Measurements from ENCODE around the gene USP1. TPM values are rescaled to one million over a fixed set of nuclear protein-coding genes. Genes with fewer than 3 reads are reported as not detected.

USP1 gene, protein sequence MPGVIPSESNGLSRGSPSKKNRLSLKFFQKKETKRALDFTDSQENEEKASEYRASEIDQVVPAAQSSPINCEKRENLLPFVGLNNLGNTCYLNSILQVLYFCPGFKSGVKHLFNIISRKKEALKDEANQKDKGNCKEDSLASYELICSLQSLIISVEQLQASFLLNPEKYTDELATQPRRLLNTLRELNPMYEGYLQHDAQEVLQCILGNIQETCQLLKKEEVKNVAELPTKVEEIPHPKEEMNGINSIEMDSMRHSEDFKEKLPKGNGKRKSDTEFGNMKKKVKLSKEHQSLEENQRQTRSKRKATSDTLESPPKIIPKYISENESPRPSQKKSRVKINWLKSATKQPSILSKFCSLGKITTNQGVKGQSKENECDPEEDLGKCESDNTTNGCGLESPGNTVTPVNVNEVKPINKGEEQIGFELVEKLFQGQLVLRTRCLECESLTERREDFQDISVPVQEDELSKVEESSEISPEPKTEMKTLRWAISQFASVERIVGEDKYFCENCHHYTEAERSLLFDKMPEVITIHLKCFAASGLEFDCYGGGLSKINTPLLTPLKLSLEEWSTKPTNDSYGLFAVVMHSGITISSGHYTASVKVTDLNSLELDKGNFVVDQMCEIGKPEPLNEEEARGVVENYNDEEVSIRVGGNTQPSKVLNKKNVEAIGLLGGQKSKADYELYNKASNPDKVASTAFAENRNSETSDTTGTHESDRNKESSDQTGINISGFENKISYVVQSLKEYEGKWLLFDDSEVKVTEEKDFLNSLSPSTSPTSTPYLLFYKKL
- total RNA-seq (2014; rRNA removed; shearing (Covaris generic)), result 100 and 106 TPM in 2 replicates

DNA sequence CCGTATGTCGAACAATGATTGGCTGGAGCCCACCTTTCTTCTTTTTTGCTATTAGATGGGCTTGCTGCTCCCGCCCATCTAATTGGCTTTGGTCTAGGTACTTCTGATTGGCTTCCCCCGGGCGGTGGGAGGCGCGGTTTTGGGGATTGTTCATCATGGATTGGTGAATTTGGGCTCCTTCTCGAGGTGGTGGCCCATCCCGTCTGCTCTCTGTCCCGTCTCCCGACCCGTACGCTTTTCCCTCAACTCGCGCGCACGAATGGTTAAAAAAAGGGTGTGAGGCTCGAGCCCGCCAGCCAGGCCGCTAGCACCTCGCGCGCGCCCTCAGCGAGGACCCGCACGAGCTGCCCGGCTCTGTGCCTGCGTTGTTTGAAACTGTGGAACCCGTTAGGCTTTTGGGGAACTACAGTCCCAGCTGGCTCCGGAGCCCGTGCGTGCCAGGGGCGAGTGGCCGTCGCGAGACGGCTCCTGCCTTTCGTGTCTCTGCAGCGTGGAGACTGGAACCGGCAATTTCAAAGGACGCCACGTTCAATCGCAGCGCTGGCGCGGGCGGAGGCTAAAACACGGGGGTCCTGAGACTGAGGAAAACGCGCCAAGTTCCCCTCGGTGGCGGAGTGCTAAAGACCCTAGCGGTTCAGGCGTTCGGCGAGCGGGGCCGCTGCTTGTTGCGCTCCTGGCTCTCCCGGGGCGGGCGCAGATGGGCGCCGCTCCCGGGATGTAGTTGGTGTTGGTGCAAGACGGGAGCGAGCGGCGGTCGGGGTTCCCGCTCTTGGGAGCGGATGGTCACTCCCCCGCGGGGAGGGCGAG lies at the start of gene USP1:
USP1 (plus strand) TSS at position 584 of the 807 bp plus-strand sequence. CDS start 2,819 bp downstream, outside the sequence.
- peak; percentile 99 to 100 for DNase-seq (ENCODE audit: low read depth in 1 of 2, low spot score in 2 of 2)

DNA sequence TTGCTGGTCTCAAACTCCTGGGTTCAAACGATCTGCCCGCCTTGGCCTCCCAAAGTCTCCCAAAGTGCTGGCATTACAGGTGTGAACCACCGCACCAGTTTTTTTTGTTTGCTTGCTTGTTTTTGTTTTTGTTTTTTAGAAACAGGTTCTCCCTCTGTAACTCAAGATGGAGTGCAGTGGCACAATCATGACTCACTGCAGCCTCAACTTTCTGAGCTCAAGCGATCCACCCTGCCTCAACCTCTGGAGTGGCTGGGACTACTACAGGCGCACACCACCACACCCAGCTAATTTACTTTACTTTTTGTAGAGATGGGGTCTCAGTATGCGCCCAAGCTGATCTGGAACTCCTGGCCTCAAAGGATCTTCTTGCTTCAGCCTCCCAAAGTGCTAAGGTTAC lies 47.3 kb upstream of the USP1 start:
- Histone ChIP-seq H3K36me3 (no peaks in the 10 kb centered on the region), H3K4me3 (no peak overlapping the region), H3K9me3 (replicated peaks) (no peaks in the 10 kb centered on the region), H3K27ac (no peak overlapping the region), H3K27me3 (replicated peaks) (no peaks in the 10 kb centered on the region), H3K4me1 (replicated peaks) (peaks cover 30% of the 10 kb centered on the region)
- no peak for DNase-seq (ENCODE audit: low read depth in 1 of 2, low spot score in 2 of 2)

More for the DNA sequence above, at the start of gene USP1:
- H3K4me1 ChIP-seq (replicated peaks), result peaks cover 27% of the 10 kb centered on the region
- H3K27me3 ChIP-seq (replicated peaks), result no peaks in the 10 kb centered on the region
- H3K9me3 ChIP-seq (replicated peaks), result no peaks in the 10 kb centered on the region
- peak within 1 kb of the TSS; percentile 98 for H3K27ac ChIP-seq
- H3K36me3 ChIP-seq, result peaks cover 27% of the 10 kb centered on the region
- peak within 1 kb of the TSS; percentile 66 for H3K4me3 ChIP-seq

DNA sequence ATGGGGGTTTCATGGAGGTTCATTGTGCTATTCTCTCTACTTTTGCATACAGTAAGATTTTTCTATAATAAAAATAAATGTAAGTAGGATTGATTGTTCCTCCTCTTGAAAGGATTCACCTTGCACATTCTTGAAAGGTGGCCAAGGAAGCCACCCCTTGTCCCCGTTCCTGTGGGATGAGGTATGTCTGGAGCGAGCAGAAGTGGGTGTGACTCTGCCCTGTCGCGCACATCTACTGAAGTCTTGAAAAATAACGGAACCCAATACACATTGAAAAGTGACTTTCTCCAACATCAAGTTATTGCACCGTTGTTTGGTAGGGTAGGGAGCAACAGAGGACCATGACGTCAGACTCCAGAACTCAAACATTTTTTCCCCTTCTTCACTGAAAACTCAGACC lies 46.8 kb upstream of the USP1 start:
- no peak for DNase-seq (ENCODE audit: low read depth in 1 of 2, low spot score in 2 of 2)
- Histone ChIP-seq H3K4me1 (replicated peaks) (peaks cover 25% of the 10 kb centered on the region), H3K36me3 (no peaks in the 10 kb centered on the region), H3K9me3 (replicated peaks) (no peaks in the 10 kb centered on the region), H3K27ac (peak overlapping the region; percentile 33), H3K4me3 (no peak overlapping the region), H3K27me3 (replicated peaks) (no peaks in the 10 kb centered on the region)

DNA sequence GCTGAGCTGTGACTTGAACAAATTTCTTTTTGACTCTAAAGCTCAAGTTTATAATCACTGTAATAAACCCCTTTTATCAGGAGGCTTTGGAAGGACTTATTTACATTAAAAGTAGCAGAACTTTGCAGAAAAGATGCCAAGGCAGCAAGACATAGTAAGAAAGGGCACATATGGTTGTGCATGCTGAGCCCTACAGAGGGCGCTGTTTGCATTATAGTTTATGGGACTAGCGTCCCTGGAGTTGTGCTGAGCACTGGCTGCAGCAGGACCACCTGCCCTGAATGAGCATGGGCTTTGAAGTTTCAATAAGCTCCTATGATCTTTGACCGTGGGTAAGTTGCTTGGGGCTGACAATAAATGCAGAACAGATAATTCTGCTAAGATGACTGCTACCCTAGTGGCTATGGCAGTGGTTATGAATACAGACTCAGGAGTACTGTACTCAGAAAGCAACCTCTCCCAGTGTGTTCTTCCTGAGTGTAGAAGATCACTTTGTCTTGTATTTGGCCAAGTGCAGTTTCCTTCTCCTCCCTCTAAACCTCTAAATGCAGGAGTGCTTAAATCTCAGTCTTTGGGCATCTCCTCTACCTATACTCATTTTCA lies 45.4 kb upstream of the USP1 start:
- Histone ChIP-seq H3K4me3 (no peak overlapping the region), H3K36me3 (no peaks in the 10 kb centered on the region), H3K27ac (no peak overlapping the region), H3K4me1 (replicated peaks) (peaks cover 18% of the 10 kb centered on the region), H3K27me3 (replicated peaks) (no peaks in the 10 kb centered on the region), H3K9me3 (replicated peaks) (no peaks in the 10 kb centered on the region)
- DNase-seq (ENCODE audit: low read depth in 1 of 2, low spot score in 2 of 2), result peak in 1 of 2 experiments; percentile 37

DNA sequence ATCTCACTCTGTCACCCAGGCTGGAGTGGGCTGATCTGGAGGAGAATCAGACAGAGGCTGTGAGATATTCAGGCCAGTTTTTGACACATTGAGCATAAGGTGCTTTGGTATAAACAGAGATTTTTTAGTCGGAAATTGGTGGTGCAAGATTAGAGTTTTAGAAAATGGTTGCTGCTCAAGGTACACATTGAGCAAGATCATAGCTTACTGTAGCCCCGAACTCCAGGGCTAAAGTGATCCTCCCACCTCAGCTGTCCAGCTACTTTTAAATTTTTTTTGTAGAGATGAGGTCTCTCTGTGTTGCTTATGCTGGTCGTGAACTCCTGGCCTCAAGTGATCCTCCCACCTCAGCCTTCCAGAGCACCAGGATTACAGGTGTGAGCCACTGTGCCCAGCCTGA lies 43.9 kb upstream of the USP1 start:
- no peak for DNase-seq (ENCODE audit: low read depth in 1 of 2, low spot score in 2 of 2)
- Histone ChIP-seq H3K4me3 (no peak overlapping the region), H3K9me3 (replicated peaks) (no peaks in the 10 kb centered on the region), H3K27ac (no peak overlapping the region), H3K27me3 (replicated peaks) (no peaks in the 10 kb centered on the region), H3K4me1 (replicated peaks) (peaks cover 15% of the 10 kb centered on the region), H3K36me3 (no peaks in the 10 kb centered on the region)

DNA sequence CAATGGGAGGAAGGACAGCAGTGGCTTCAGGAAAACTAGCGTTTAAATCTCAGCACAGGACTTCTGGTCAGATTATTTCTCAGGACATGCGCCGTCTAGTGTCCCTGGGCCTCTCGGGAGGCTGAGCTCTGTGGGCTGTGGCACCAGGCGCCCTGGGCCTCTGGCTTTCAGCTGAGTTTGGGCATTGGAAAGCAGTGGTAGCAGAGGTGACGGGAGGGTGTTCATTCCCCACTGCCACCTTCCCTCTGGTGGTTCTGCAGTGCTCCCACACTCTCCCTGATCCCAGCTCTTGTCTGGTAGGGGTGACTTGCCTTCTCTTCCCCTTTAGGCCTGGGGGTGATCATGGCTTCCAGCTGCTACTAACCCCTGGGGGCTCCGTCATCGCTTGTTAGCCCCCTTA lies 42.2 kb upstream of the USP1 start:
- Histone ChIP-seq H3K27ac (no peak overlapping the region), H3K27me3 (replicated peaks) (no peaks in the 10 kb centered on the region), H3K9me3 (replicated peaks) (no peaks in the 10 kb centered on the region), H3K4me3 (no peak overlapping the region), H3K36me3 (no peaks in the 10 kb centered on the region), H3K4me1 (replicated peaks) (peaks cover 23% of the 10 kb centered on the region)
- DNase-seq (ENCODE audit: low read depth in 1 of 2, low spot score in 2 of 2), result no peak

DNA sequence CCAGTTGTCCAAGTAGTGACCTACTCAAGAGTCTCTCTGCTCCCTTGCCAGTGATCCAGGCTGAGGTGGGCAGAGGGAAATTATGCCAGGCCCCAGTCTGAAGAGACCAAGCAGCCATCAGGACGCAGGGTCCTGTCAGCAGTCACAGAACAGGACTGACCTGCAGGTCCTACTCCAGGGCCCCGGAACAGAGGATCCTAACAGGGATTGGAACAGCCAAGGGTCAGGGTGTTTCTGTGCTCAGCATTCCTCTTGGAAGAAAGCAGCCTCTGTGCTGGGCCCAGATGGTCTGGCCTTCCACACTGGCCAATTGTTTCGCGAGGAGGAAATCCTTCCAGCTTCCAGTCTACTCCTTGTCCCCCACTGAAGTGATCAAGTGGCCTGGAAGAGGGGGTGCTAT lies 41.6 kb upstream of the USP1 start:
- H3K4me1 ChIP-seq (replicated peaks), result peaks cover 20% of the 10 kb centered on the region
- H3K36me3 ChIP-seq, result no peaks in the 10 kb centered on the region
- H3K4me3 ChIP-seq, result no peak overlapping the region
- H3K9me3 ChIP-seq (replicated peaks), result no peaks in the 10 kb centered on the region
- H3K27ac ChIP-seq, result no peak overlapping the region
- DNase-seq (ENCODE audit: low read depth in 1 of 2, low spot score in 2 of 2), result no peak
- no peaks in the 10 kb centered on the region for H3K27me3 ChIP-seq (replicated peaks)

DNA sequence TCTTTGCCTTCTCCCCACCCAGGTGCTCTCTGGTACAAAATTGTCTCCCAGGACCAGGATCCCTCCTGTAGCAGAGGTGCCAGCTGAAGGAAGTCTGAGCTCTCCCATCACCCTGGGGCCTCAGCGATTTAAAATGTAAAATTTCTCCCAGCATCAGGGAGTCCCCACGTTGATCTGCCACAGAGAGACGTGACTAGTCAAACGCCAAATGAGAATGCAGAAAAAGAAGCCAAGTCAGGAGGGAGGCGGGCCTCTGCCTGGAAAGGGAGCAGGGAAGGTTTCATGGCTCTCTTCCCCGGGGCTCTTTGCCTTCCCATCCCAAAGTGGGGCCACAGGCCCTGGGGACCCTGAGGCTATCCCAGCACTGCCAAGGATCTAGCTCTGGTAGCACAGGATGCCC lies 40.0 kb upstream of the USP1 start:
- no peaks in the 10 kb centered on the region for H3K36me3 ChIP-seq
- no peak for DNase-seq (ENCODE audit: low read depth in 1 of 2, low spot score in 2 of 2)
- peaks cover 8% of the 10 kb centered on the region for H3K4me1 ChIP-seq (replicated peaks)
- H3K27ac ChIP-seq, result no peak overlapping the region
- H3K27me3 ChIP-seq (replicated peaks), result no peaks in the 10 kb centered on the region
- H3K9me3 ChIP-seq (replicated peaks), result no peaks in the 10 kb centered on the region
- no peak overlapping the region for H3K4me3 ChIP-seq

DNA sequence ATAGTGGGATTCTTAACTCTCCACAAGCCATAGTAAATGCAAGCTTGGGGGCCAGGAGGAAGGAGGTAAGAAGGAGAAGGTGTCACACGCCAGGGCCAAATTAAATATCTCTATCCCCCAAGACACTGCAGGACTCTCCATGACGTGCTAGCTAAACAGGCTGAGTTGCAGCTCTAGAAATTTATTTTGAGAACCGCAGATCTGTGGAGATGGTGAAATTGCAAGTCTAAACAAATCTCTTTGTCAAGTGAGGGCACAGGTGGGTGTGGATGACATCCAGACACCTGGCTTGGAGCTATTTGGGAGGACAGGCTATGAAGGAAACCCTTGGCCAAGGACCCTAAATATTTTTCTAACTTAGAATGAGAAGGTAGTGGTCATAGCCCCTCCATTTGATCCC lies 39.5 kb upstream of the USP1 start:
- Histone ChIP-seq H3K27ac (no peak overlapping the region), H3K4me1 (replicated peaks) (peaks cover 8% of the 10 kb centered on the region), H3K27me3 (replicated peaks) (no peaks in the 10 kb centered on the region), H3K36me3 (no peaks in the 10 kb centered on the region), H3K9me3 (replicated peaks) (no peaks in the 10 kb centered on the region), H3K4me3 (no peak overlapping the region)
- no peak for DNase-seq (ENCODE audit: low read depth in 1 of 2, low spot score in 2 of 2)

DNA sequence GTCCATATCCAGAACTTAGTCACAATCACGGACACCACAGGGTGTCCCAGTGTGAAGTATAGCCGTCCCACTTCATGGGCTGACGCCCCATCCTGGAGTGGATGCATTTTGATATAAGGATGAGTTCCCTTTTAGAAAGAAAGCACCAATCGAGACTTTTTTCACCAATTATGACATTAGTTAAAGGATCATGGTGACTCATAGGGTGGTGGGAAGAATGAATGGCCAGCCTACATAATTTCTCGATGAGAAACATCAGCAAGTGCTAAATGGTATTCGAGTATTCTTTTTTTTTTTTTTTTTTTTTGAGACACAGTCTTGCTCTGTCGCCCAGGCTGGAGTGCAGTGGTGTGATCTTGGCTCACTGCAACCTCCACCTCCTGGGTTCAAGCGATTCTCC lies 38.5 kb upstream of the USP1 start:
- no peak overlapping the region for H3K4me3 ChIP-seq
- no peaks in the 10 kb centered on the region for H3K9me3 ChIP-seq (replicated peaks)
- no peaks in the 10 kb centered on the region for H3K27me3 ChIP-seq (replicated peaks)
- peak in 1 of 2 experiments; percentile 33 for DNase-seq (ENCODE audit: low read depth in 1 of 2, low spot score in 2 of 2)
- no peak overlapping the region for H3K27ac ChIP-seq
- peaks cover 8% of the 10 kb centered on the region for H3K4me1 ChIP-seq (replicated peaks)
- H3K36me3 ChIP-seq, result no peaks in the 10 kb centered on the region

DNA sequence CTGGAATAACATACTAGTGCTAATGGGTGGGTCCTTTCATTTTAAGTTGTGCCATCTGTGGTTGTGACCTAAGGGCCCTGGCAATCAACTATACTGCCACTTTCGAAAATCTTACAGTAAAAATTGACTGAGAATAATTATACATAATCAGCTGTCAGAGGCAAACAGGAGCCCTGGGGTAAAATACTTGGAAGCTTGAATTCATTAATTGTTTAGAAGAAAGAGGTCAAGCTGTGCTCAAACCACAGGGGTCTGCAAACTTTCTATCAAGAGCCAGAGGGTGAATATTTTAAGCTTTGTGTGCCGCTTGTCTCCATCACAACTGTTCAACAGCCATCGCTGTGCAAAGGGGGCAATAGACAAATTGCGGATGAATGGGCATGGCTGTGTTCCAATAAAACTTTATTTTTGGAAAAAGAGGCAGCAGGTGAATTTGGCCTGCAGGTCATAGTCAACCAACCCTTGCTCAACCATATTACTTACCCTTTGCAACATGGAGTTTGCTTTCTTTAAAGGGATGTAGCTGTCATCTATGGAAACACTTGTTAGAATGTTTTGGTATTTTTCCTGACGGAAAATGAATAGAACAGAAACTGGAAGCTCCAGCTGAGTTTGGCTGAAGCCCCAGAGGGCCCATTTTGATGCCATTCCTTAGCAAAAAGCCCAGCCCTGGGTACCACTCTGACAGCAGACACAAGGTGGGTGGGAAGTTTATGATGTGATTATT lies 35.7 kb upstream of the USP1 start:
- H3K4me3 ChIP-seq, result no peak overlapping the region
- no peak overlapping the region for H3K27ac ChIP-seq
- H3K27me3 ChIP-seq (replicated peaks), result no peaks in the 10 kb centered on the region
- H3K9me3 ChIP-seq (replicated peaks), result no peaks in the 10 kb centered on the region
- DNase-seq (ENCODE audit: low read depth in 1 of 2, low spot score in 2 of 2), result no peak
- no peaks in the 10 kb centered on the region for H3K36me3 ChIP-seq
- H3K4me1 ChIP-seq (replicated peaks), result peaks cover 8% of the 10 kb centered on the region

DNA sequence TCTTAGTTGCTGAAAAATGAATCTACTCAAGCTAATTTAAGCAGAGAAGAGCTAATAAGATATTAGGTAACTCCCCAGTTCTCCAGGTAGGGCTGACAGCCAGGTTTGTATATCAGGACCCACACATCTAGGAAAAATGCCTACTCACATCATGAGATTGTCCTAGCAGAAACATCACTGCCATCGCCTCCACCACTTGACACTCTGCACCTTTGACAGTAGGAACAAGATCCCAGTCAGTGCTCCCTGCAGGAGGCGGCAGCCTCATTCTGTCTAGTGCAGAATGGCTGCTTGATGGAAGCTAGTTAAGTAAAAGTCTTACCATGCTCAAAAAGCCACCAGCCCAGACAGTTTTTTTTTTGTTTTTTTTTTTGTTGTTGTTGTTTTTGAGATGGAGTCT lies 31.6 kb upstream of the USP1 start:
- H3K36me3 ChIP-seq, result no peaks in the 10 kb centered on the region
- H3K27me3 ChIP-seq (replicated peaks), result no peaks in the 10 kb centered on the region
- no peak for DNase-seq (ENCODE audit: low read depth in 1 of 2, low spot score in 2 of 2)
- no peaks in the 10 kb centered on the region for H3K4me1 ChIP-seq (replicated peaks)
- no peaks in the 10 kb centered on the region for H3K9me3 ChIP-seq (replicated peaks)
- H3K4me3 ChIP-seq, result no peak overlapping the region
- no peak overlapping the region for H3K27ac ChIP-seq

DNA sequence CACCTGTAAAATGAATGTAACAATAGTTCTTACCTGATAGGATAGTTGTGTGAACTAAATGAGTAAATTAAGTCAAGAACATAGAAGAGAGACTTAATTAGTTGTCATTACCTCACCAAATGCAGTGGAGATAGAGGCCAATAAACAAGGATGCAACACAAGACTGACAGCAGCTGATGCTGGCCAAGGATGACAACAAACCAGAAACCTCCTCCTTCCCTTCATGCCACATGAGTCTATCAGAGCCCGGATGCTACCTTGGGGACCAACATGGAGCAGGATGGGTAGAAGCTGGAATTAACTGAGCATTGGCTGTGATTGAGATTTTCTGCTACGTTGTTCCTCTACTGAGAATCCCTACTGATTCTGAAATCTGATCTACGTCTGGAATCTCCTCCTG lies 30.3 kb upstream of the USP1 start:
- no peaks in the 10 kb centered on the region for H3K4me1 ChIP-seq (replicated peaks)
- no peaks in the 10 kb centered on the region for H3K9me3 ChIP-seq (replicated peaks)
- no peak overlapping the region for H3K27ac ChIP-seq
- DNase-seq (ENCODE audit: low read depth in 1 of 2, low spot score in 2 of 2), result no peak
- no peak overlapping the region for H3K4me3 ChIP-seq
- H3K36me3 ChIP-seq, result no peaks in the 10 kb centered on the region
- no peaks in the 10 kb centered on the region for H3K27me3 ChIP-seq (replicated peaks)
